HepG2 (cell line): ENCODE data around the gene PPM1G. TPM values are rescaled to one million over a fixed set of nuclear protein-coding genes. Genes with fewer than 3 reads are reported as not detected.

Experiments
- CC2D1A ChIP-seq: sonication (generic); formaldehyde crosslinking; IDR thresholded peaks from 2 replicates; pipeline ENCODE4 v1.8.1; 2023; ENCODE audit warnings: mild to moderate bottlenecking, missing genetic modification reagents
- ELF3 ChIP-seq: IDR thresholded peaks from 2 replicates; pipeline ENCODE4 v1.6.1; 2016; ENCODE audit warnings: missing genetic modification reagents, missing compliant biosample characterization
- HDAC1 ChIP-seq: sonication (generic); formaldehyde crosslinking; IDR thresholded peaks from 2 replicates; pipeline ENCODE4 v1.5.1; 2020; ENCODE audit warnings: mild to moderate bottlenecking, missing genetic modification reagents
- POLR2A ChIP-seq, 2 experiments: IDR thresholded peaks; 2 replicates each; pipeline ENCODE4 v1.6.1; 2011; ENCODE audit warnings: low read depth in 2 of 2, low read length in 2 of 2, mild to moderate bottlenecking in 1 of 2, moderate library complexity in 1 of 2; ENCODE audit not compliant: insufficient read depth in 1 of 2
- POLR2G ChIP-seq: fragments of 200-400 bp; formaldehyde crosslinking; IDR thresholded peaks from 2 replicates; pipeline ENCODE4 v1.6.1; 2018; ENCODE audit warnings: mild to moderate bottlenecking, low read depth, low read length, moderate library complexity
- RBM39 ChIP-seq: fragments of 200-400 bp; formaldehyde crosslinking; IDR thresholded peaks from one replicate; pipeline ENCODE4 v1.6.1; 2018; ENCODE audit warnings: antibody characterized with exemption, mild to moderate bottlenecking, low read depth, low read length; ENCODE audit not compliant: poor library complexity, severe bottlenecking
- TARDBP ChIP-seq: sonication (generic); formaldehyde crosslinking; IDR thresholded peaks from 2 replicates; pipeline ENCODE4 v1.8.0; 2022; ENCODE audit warnings: mild to moderate bottlenecking, missing genetic modification reagents
- THAP11 ChIP-seq: IDR thresholded peaks from 2 replicates; pipeline ENCODE4 v1.6.1; 2016; ENCODE audit warnings: missing biosample characterization, missing genetic modification reagents
- ZNF296 ChIP-seq: sonication (generic); formaldehyde crosslinking; conservative IDR thresholded peaks from 2 replicates; pipeline ENCODE4 v1.5.0; 2020; ENCODE audit warnings: mild to moderate bottlenecking, missing genetic modification reagents
- ZNF34 ChIP-seq: sonication (generic); formaldehyde crosslinking; IDR thresholded peaks from 2 replicates; pipeline ENCODE4 v1.4.0; 2020; ENCODE audit warnings: mild to moderate bottlenecking, missing genetic modification reagents, borderline replicate concordance
- polyA plus RNA-seq, 8 experiments: library from polyadenylated mRNA; depleted of rRNA in 3 of 8; stranded (reverse) in 7 of 8; unstranded in 1 of 8; fragments of >200 nt; fragmentation: Illumina TruSeq in 4 of 8; extraction: Trizol in 4 of 8; gene quantifications; 2 replicates each; pipeline versions ENCODE4 v1.2.1 to v1.2.3, GENCODE V29; 2011 to 2016; ENCODE audit warnings: low read depth in 4 of 8, missing spikeins in 1 of 8, mixed read lengths in 1 of 8; ENCODE audit not compliant: insufficient read depth in 1 of 8
- total RNA-seq, 5 experiments: library from RNA; depleted of rRNA; stranded (reverse); fragments of >200 nt; fragmentation: Illumina TruSeq; extraction: Trizol; gene quantifications; 2 replicates each; pipeline ENCODE4 v1.2.3, GENCODE V29; 2016; ENCODE audit warnings: low read depth in 1 of 5
- TF ChIP-seq, protein P1 (sequence below): IDR thresholded peaks from 2 replicates; pipeline ENCODE4 v1.6.1; 2016; ENCODE audit warnings: mild to moderate bottlenecking
- TF ChIP-seq, protein P2 (sequence below): sonication (generic); formaldehyde crosslinking; IDR thresholded peaks from 2 replicates; pipeline ENCODE4 v1.4.0; 2020; ENCODE audit warnings: missing genetic modification reagents
- TF ChIP-seq, protein P3 (sequence below): IDR thresholded peaks from 2 replicates; pipeline ENCODE4 v1.6.1; 2012; ENCODE audit warnings: low read depth, low read length, improper control_type of control experiment
- TF ChIP-seq, protein P4 (sequence below): sonication (generic); formaldehyde crosslinking; IDR thresholded peaks from 2 replicates; pipeline ENCODE4 v1.4.0; 2020; ENCODE audit warnings: missing genetic modification reagents, borderline replicate concordance

The PPM1G gene
- total and polyA plus RNA-seq, 2 of the 13 experiments (the other 11 are each of a cell fraction or from before 2014, with no cell fraction given), result 58.2 to 213 TPM

DNA sequence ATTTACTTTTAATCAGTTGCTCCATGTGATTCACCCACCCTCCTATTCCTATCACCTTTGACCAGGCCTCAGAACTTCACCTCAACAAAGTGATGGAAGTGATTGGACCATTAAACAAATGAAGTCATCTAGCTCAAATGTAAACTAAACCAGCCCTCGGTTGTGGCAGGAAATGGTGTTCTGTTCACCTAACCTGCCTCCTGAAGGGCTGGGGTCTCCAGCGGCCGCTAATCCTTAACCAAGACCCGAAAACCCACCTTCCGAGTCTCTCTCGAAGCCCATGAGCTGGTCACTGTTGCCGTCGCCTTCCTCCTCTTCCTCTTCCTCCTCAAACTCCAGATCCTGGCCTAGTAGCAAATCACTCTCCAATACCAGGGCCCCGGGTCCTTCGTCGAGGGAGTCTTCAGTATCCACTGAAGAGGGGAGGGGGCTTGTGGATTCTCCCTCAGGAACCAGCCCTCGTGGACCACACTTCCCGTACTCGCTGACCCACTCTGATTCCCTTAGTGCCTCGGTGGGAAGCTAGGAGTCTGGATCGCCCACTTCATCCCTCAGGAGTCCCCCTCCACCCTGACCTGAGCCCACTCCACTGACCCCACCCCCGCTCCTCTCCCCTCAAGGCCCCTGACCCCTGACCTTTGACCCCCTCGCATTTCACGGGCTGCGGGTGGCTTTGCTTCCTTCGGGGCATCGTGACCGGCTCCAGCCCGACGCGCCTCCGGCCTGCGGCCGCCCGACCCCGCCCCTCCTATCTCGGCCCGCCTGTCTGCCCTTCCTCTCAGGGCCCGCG lies 29.4 kb downstream of the PPM1G start (continued):
- TF ChIP-seq, protein P1, sequence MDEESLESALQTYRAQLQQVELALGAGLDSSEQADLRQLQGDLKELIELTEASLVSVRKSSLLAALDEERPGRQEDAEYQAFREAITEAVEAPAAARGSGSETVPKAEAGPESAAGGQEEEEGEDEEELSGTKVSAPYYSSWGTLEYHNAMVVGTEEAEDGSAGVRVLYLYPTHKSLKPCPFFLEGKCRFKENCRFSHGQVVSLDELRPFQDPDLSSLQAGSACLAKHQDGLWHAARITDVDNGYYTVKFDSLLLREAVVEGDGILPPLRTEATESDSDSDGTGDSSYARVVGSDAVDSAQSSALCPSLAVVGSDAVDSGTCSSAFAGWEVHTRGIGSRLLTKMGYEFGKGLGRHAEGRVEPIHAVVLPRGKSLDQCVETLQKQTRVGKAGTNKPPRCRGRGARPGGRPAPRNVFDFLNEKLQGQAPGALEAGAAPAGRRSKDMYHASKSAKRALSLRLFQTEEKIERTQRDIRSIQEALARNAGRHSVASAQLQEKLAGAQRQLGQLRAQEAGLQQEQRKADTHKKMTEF, result no peak; the same call in 1 of the 2 replicates
- TF ChIP-seq RBM39 (no peak), ZNF296 (CRISPR knock-in tag) (0 out of 2 replicates have a peak, but pooled peaks have one; percentile 25), HDAC1 (CRISPR knock-in tag) (0 out of 2 replicates have a peak, but pooled peaks have one; percentile 39), ZNF34 (0 out of 2 replicates have a peak, but pooled peaks have one; percentile 5), ELF3 (peak; percentile 32), TARDBP (CRISPR knock-in tag) (no peak), POLR2G (peak; percentile 47; the same call in 1 of the 2 replicates), POLR2A (IDR thresholded peaks at IDR 0.05; ENCODE audit: insufficient read depth in 1 of 2, low read depth in 2 of 2, low read length in 2 of 2) (peak; percentile 38 to 39; a peak in 3 of 4 replicates), CC2D1A (no peak), THAP11 (CRISPR knock-in tag) (peak; percentile 37; the same call in 1 of the 2 replicates)
- TF ChIP-seq, protein P2, sequence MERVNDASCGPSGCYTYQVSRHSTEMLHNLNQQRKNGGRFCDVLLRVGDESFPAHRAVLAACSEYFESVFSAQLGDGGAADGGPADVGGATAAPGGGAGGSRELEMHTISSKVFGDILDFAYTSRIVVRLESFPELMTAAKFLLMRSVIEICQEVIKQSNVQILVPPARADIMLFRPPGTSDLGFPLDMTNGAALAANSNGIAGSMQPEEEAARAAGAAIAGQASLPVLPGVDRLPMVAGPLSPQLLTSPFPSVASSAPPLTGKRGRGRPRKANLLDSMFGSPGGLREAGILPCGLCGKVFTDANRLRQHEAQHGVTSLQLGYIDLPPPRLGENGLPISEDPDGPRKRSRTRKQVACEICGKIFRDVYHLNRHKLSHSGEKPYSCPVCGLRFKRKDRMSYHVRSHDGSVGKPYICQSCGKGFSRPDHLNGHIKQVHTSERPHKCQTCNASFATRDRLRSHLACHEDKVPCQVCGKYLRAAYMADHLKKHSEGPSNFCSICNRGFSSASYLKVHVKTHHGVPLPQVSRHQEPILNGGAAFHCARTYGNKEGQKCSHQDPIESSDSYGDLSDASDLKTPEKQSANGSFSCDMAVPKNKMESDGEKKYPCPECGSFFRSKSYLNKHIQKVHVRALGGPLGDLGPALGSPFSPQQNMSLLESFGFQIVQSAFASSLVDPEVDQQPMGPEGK (CRISPR knock-in tag), result no peak
- TF ChIP-seq, protein P3, sequence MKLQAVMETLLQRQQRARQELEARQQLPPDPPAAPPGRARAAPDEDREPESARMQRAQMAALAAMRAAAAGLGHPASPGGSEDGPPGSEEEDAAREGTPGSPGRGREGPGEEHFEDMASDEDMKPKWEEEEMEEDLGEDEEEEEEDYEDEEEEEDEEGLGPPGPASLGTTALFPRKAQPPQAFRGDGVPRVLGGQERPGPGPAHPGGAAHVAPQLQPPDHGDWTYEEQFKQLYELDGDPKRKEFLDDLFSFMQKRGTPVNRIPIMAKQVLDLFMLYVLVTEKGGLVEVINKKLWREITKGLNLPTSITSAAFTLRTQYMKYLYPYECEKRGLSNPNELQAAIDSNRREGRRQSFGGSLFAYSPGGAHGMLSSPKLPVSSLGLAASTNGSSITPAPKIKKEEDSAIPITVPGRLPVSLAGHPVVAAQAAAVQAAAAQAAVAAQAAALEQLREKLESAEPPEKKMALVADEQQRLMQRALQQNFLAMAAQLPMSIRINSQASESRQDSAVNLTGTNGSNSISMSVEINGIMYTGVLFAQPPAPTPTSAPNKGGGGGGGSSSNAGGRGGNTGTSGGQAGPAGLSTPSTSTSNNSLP, result peak; percentile 90
- TF ChIP-seq, protein P4, sequence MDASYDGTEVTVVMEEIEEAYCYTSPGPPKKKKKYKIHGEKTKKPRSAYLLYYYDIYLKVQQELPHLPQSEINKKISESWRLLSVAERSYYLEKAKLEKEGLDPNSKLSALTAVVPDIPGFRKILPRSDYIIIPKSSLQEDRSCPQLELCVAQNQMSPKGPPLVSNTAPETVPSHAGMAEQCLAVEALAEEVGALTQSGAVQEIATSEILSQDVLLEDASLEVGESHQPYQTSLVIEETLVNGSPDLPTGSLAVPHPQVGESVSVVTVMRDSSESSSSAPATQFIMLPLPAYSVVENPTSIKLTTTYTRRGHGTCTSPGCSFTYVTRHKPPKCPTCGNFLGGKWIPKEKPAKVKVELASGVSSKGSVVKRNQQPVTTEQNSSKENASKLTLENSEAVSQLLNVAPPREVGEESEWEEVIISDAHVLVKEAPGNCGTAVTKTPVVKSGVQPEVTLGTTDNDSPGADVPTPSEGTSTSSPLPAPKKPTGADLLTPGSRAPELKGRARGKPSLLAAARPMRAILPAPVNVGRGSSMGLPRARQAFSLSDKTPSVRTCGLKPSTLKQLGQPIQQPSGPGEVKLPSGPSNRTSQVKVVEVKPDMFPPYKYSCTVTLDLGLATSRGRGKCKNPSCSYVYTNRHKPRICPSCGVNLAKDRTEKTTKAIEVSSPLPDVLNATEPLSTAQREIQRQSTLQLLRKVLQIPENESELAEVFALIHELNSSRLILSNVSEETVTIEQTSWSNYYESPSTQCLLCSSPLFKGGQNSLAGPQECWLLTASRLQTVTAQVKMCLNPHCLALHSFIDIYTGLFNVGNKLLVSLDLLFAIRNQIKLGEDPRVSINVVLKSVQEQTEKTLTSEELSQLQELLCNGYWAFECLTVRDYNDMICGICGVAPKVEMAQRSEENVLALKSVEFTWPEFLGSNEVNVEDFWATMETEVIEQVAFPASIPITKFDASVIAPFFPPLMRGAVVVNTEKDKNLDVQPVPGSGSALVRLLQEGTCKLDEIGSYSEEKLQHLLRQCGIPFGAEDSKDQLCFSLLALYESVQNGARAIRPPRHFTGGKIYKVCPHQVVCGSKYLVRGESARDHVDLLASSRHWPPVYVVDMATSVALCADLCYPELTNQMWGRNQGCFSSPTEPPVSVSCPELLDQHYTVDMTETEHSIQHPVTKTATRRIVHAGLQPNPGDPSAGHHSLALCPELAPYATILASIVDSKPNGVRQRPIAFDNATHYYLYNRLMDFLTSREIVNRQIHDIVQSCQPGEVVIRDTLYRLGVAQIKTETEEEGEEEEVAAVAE (CRISPR knock-in tag), result 0 out of 2 replicates have a peak, but pooled peaks have one; percentile 18
